GM12878 (cell line): ENCODE measurements around the gene TP53BP1.

Source experiments
- BCL3 ChIP-seq: IDR thresholded peaks from 2 replicates; pipeline ENCODE4 v1.6.1; 2011; ENCODE audit warnings: borderline replicate concordance, low read depth, mild to moderate bottlenecking, moderate library complexity, low read length; ENCODE audit not compliant: insufficient read depth, poor library complexity, severe bottlenecking
- BRCA1 ChIP-seq: IDR thresholded peaks from 2 replicates; pipeline ENCODE4 v1.6.1; 2011; ENCODE audit warnings: low read depth, low read length, improper control_type of control experiment
- CTCF ChIP-seq, 3 experiments: IDR thresholded peaks in 2 of 3; conservative IDR thresholded peaks in 1 of 3; 2 replicates each; pipeline ENCODE4 v1.5.1; 2011; ENCODE audit warnings: low read depth in 3 of 3, low read length in 3 of 3, mild to moderate bottlenecking in 3 of 3, control low read depth in 2 of 3, moderate library complexity in 2 of 3, inconsistent platforms in 1 of 3, mixed read lengths in 1 of 3; ENCODE audit not compliant: control insufficient read depth in 2 of 3, insufficient read depth in 1 of 3; ENCODE audit errors: extremely low read depth in 1 of 3
- ETV6 ChIP-seq, 2 experiments: fragments of 450-650 bp in 1 of 2; IDR thresholded peaks in 1 of 2; conservative IDR thresholded peaks in 1 of 2; 2 replicates each; pipeline ENCODE4 v1.6.1; 2014; ENCODE audit warnings: antibody characterized with exemption in 1 of 2, borderline replicate concordance in 1 of 2, low read depth in 1 of 2, mild to moderate bottlenecking in 1 of 2, moderate library complexity in 1 of 2
- EZH2 ChIP-seq: IDR thresholded peaks from 2 replicates; pipeline ENCODE4 v1.6.1; 2012; ENCODE audit warnings: low read depth, mild to moderate bottlenecking, control low read depth, inconsistent platforms, low read length, borderline replicate concordance; ENCODE audit not compliant: control insufficient read depth
- MAX ChIP-seq: IDR thresholded peaks from 2 replicates; pipeline ENCODE4 v1.6.1; 2012; ENCODE audit warnings: low read depth, low read length, improper control_type of control experiment
- PAX5 ChIP-seq: IDR thresholded peaks from 2 replicates; pipeline ENCODE4 v1.6.1; 2011; ENCODE audit warnings: low read depth, low read length, borderline replicate concordance
- POLR2AphosphoS2 ChIP-seq: IDR thresholded peaks from 2 replicates; pipeline ENCODE4 v1.6.1; 2011; ENCODE audit warnings: low read depth, mild to moderate bottlenecking, low read length, improper control_type of control experiment, moderate library complexity
- RAD21 ChIP-seq: IDR thresholded peaks from 2 replicates; pipeline ENCODE4 v1.6.1; 2011; ENCODE audit warnings: mild to moderate bottlenecking, low read depth, low read length, moderate library complexity; ENCODE audit not compliant: insufficient read depth
- SIN3A ChIP-seq: IDR thresholded peaks from 2 replicates; pipeline ENCODE4 v1.6.1; 2012; ENCODE audit warnings: low read depth, low read length, improper control_type of control experiment
- SP1 ChIP-seq: IDR thresholded peaks from one replicate; pipeline ENCODE4 v1.6.1; 2011; ENCODE audit warnings: low read depth, low read length
- TAF1 ChIP-seq: IDR thresholded peaks from 2 replicates; pipeline ENCODE4 v1.6.1; 2011; ENCODE audit warnings: mild to moderate bottlenecking, low read depth, low read length, borderline replicate concordance

GRCh38 chr15:43406808-43407207 is 86.1 kb downstream of the TP53BP1 start:
- no peak for TF ChIP-seq CTCF (IDR thresholded peaks at IDR 0.05 in 2 of 3, conservative IDR thresholded peaks at IDR 0.05 in 1 of 3; ENCODE audit: control insufficient read depth in 2 of 3, extremely low read depth in 1 of 3, insufficient read depth in 1 of 3, low read depth in 3 of 3, low read length in 3 of 3)
- no peak for TF ChIP-seq BCL3
- TF ChIP-seq MAX: no peak
- no peak for TF ChIP-seq SIN3A
- TF ChIP-seq RAD21: no peak
- no peak for TF ChIP-seq SP1
- TF ChIP-seq ETV6 (conservative IDR thresholded peaks at IDR 0.05 in 1 of 2, IDR thresholded peaks at IDR 0.05 in 1 of 2; ENCODE audit: borderline replicate concordance in 1 of 2, low read depth in 1 of 2): no peak
- TF ChIP-seq POLR2AphosphoS2: no peak
- TF ChIP-seq EZH2: no peak
- TF ChIP-seq BRCA1: no peak
- TF ChIP-seq TAF1: no peak
- TF ChIP-seq PAX5: no peak
